Measurements from ENCODE around the gene SMAP1. TPM values are rescaled to one million over a fixed set of nuclear protein-coding genes. Genes with fewer than 3 reads are reported as not detected.

The SMAP1 gene
- total RNA-seq, 1 donor from 2014 or later: 21.7 TPM

GRCh38 chr6:70849348-70850069 is 181.8 kb downstream of the SMAP1 start:
- Histone ChIP-seq H3K4me3 (no peak overlapping the region), H3K9me3 (no peaks in the 10 kb centered on the region), H3K4me1 (no peaks in the 10 kb centered on the region), H3K27me3 (ENCODE audit: low read depth) (no peaks in the 10 kb centered on the region), H3K36me3 (peaks cover 13% of the 10 kb centered on the region), H3K27ac (no peak overlapping the region)
- no peak for ATAC-seq
- intact Hi-C loops (cut with DNase I): no loop called here
- TF ChIP-seq CTCF (IDR thresholded peaks at IDR 0.05): no peak
- no peak for DNase-seq

GRCh38 chr6:70852667-70853246 is 185.1 kb downstream of the SMAP1 start:
- ATAC-seq: no peak
- intact Hi-C loops (cut with DNase I): no loop called here
- H3K4me3 ChIP-seq: no peak overlapping the region

GRCh38 chr6:70857387-70858077 is 189.8 kb downstream of the SMAP1 start:
- Histone ChIP-seq H3K36me3 (peaks cover 59% of the 10 kb centered on the region), H3K4me3 (no peak overlapping the region), H3K27me3 (ENCODE audit: low read depth) (no peaks in the 10 kb centered on the region), H3K27ac (no peak overlapping the region), H3K9me3 (no peaks in the 10 kb centered on the region), H3K4me1 (no peaks in the 10 kb centered on the region)
- no peak for DNase-seq
- TF ChIP-seq CTCF (IDR thresholded peaks at IDR 0.05): no peak
- intact Hi-C loops (cut with DNase I): no loop called here
- ATAC-seq: no peak

More at GRCh38 chr6:70852667-70853246, 185.1 kb downstream of the SMAP1 start:
- Histone ChIP-seq H3K27ac (no peak overlapping the region), H3K36me3 (peaks cover 19% of the 10 kb centered on the region), H3K9me3 (no peaks in the 10 kb centered on the region), H3K27me3 (ENCODE audit: low read depth) (no peaks in the 10 kb centered on the region), H3K4me1 (no peaks in the 10 kb centered on the region)
- TF ChIP-seq CTCF (IDR thresholded peaks at IDR 0.05): no peak
- DNase-seq: no peak

- no peak overlapping the region for H3K4me3 ChIP-seq
- no peaks in the 10 kb centered on the region for H3K9me3 ChIP-seq
- H3K27ac ChIP-seq: no peak overlapping the region
- no peaks in the 10 kb centered on the region for H3K27me3 ChIP-seq (ENCODE audit: low read depth)
- DNase-seq: no peak
- no peaks in the 10 kb centered on the region for H3K4me1 ChIP-seq
- TF ChIP-seq CTCF (IDR thresholded peaks at IDR 0.05): no peak
- no peak for ATAC-seq
- H3K36me3 ChIP-seq: peaks cover 49% of the 10 kb centered on the region
- intact Hi-C loops (cut with DNase I): no loop called here
These were observed 192.4 kb downstream of the SMAP1 start for GRCh38 chr6:70860045-70860444.

- H3K27me3 ChIP-seq (ENCODE audit: low read depth): no peaks in the 10 kb centered on the region
- H3K36me3 ChIP-seq: peaks cover 49% of the 10 kb centered on the region
- ATAC-seq: no peak
- no peak overlapping the region for H3K27ac ChIP-seq
- no peak overlapping the region for H3K4me3 ChIP-seq
- no peak for TF ChIP-seq CTCF (IDR thresholded peaks at IDR 0.05)
- DNase-seq: no peak
- intact Hi-C loops (cut with DNase I): no loop called here
- H3K4me1 ChIP-seq: no peaks in the 10 kb centered on the region
- no peaks in the 10 kb centered on the region for H3K9me3 ChIP-seq
These were observed 193.2 kb downstream of the SMAP1 start for GRCh38 chr6:70860920-70861319.
